LNCAP (cell line): ENCODE data around the gene ENDOD1.
"Not testable (repeated sequence)": the region's sequence is repeated elsewhere in the genome, so short reads cannot be mapped to it uniquely, and the experiment has no call there.

ENCODE experiments used
- TF ChIP-seq, protein P1 (sequence below): fragments of 450-650 bp; IDR thresholded peaks from 2 replicates; pipeline ENCODE4 v1.5.1; 2017; ENCODE audit warnings: mild to moderate bottlenecking

The ENDOD1 gene, protein sequence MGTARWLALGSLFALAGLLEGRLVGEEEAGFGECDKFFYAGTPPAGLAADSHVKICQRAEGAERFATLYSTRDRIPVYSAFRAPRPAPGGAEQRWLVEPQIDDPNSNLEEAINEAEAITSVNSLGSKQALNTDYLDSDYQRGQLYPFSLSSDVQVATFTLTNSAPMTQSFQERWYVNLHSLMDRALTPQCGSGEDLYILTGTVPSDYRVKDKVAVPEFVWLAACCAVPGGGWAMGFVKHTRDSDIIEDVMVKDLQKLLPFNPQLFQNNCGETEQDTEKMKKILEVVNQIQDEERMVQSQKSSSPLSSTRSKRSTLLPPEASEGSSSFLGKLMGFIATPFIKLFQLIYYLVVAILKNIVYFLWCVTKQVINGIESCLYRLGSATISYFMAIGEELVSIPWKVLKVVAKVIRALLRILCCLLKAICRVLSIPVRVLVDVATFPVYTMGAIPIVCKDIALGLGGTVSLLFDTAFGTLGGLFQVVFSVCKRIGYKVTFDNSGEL

DNA sequence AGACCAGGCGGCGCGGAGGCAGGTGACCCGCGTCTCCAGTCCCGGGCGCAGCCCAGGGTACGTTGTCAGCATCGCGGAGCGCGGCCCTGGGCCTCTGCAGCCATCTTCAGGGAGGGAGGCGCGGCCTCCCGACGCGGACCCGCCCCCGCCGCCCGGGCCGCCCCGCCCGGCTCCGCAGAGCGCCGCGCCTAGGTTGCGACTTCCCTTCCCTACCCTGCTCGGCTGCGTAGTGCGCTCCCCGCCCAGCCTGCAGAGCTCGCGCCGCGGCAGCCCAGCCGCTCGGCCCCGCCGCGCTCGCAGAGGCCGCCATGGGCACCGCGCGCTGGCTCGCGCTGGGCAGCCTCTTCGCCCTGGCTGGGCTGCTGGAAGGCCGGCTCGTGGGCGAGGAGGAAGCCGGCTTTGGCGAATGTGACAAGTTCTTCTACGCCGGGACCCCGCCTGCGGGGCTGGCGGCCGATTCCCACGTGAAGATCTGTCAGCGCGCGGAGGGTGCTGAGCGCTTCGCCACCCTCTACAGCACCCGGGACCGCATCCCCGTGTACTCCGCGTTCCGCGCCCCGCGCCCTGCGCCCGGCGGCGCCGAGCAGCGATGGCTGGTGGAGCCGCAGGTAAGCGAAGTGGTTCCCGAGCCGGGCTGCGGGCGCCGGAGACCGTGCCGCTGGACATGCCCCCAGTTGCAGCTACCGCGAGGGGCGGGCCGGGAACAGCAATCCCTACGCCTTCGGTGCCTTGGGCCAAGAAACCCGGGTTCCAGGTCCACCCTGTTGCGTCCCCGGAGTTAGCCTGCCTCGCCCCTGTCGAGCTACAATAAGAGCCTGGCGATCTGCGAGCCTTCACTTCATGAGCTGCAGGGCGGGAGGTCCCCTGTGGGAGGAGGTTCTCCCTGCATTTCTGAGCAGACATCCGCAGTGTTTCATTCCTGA is at the start of gene ENDOD1:
Gene ENDOD1 (plus strand): TSS at position 227 of the 923 bp plus-strand sequence. CDS start 82 bp downstream, at position 309.
- TF ChIP-seq, protein P1, sequence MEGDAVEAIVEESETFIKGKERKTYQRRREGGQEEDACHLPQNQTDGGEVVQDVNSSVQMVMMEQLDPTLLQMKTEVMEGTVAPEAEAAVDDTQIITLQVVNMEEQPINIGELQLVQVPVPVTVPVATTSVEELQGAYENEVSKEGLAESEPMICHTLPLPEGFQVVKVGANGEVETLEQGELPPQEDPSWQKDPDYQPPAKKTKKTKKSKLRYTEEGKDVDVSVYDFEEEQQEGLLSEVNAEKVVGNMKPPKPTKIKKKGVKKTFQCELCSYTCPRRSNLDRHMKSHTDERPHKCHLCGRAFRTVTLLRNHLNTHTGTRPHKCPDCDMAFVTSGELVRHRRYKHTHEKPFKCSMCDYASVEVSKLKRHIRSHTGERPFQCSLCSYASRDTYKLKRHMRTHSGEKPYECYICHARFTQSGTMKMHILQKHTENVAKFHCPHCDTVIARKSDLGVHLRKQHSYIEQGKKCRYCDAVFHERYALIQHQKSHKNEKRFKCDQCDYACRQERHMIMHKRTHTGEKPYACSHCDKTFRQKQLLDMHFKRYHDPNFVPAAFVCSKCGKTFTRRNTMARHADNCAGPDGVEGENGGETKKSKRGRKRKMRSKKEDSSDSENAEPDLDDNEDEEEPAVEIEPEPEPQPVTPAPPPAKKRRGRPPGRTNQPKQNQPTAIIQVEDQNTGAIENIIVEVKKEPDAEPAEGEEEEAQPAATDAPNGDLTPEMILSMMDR, result no peak

DNA sequence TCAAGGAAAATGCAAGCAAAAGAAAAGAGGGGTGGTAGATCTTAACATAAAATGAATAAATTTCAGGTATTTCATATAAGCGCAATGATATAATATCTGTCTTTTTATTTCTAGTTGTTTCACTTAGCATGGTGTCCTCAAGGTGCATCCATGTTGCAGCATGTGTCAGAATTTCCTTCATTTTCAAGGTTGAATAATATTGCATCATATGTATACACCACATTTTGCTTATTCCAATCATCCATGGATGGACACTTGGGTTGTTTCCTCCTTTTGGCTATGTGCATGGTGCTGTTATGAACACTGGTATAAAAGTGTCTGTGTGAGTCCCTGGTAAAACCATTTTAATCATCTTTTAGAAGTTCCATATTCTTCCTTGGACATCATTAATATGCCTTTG is 47.4 kb upstream of the ENDOD1 start:
- TF ChIP-seq, protein P1, result no peak

DNA sequence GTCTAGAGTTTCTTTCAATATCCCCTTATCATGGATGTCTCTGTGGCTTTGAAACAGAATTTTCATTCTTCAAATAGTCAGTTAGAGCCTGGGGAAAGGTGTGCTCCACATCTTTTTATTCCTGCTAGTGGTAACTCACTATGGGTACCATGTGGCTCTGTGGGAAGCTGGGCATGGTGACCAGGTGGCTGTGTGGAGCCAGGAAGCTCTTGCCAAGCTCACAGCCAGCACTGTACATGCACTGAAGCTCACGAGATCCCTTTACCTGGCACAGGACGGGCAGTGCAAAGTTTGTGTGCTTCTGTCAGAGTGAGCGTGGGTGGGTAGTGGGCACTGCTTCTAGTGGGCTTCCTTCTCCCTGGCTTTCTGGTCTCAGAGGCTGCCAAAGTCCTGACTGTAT is 46.7 kb upstream of the ENDOD1 start:
- TF ChIP-seq, protein P1, result no peak

DNA sequence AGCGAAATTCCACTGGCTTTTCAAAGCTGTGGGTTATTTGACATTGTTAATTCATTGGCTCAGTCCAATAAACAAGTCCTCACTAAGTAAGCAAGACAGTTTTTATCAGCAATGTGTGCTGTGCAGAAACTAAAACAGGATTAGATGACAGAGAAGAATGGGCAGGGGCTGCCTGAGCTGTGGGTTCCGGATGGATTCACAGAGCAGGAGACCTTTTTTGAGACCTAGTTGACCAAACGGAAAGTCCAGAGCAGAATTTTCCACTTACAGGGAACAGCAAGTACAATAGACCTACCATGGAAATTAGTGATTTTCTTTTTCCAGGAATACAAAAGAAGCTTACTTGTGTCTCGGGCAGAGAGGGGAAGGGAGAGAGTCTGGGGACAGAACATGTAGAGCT is 45.6 kb upstream of the ENDOD1 start:
- TF ChIP-seq, protein P1, result no peak

DNA sequence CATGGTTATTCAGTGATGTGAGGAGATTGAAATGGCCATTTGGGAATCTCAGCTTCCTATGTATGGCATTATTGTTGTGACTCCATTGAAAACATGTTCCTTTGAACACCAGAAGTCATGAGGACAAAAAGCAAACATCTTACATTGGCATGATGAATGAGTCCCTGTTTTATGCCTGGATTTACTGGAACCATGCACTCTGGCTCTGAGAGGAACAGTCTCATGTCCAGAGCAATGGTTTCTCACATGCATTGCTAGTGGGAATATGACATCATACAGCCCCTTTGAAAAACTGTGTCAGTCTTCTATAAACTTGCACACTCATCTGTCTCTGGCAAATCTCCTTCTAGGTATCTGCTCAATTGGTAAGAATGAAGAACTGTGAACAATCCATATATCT is 43.8 kb upstream of the ENDOD1 start:
- TF ChIP-seq, protein P1, result no peak

DNA sequence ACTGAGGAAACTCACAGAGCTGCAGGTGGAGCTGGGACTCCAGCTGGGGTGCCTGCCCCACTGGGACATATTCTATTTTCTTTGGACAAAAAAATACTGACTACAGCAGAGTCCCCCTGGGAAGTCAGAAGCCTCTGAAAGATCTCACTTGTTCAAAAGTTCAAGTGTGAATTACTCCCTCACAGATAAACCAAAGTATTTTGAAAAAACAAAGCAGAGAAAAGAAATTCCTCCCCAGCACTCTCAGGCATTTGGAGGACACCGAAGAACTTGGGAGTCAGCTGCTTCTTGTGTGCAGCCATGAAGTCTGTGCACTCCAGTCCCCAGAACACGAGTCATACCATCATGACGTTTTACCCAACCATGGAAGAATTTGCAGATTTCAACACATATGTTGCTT is 40.5 kb upstream of the ENDOD1 start, which contains the start of gene KDM4F:
Gene KDM4F (plus strand): TSS at position 301 of the 400 bp plus-strand sequence.
- TF ChIP-seq, protein P1, result not testable (repeated sequence)

DNA sequence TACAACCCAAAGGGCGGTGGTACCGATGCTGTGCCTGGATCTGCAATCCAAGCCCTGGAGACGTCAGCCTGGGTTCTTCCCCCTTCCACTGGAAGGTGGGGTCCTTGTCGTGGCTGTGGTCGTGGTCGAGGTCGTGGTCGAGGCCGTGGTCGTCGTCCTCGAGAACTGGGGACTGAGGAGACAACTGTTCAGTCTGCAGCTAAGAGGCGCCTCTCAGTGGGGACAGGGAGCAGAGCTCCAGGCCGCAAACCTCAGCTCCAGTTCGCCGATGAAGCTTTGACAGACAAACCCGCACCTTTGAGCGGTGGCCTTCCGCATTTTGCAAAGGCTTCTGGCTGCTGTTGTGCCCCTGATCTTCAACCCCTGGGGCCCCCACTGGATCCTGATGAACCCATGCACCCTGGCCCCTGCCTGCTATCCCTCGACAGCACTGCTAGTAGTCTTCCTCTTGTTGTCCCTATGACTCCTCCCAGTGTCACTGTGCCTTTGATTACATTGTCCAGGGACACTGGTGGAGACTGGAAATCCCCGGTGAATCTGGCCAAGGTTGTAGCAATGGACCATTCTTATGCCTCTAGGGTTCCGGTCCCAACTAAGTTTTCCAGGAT is 38.9 kb upstream of the ENDOD1 start:
- TF ChIP-seq, protein P1, result no peak
